Endodermal cell (in vitro differentiated cells): ENCODE measurements around the gene CNIH3. TPM values are rescaled to one million over a fixed set of nuclear protein-coding genes. Genes with fewer than 3 reads are reported as not detected.

Experiments
- DNase-seq: peaks from one replicate; pipeline ENCODE4 v3.0.0-alpha.2; 2017
- H3K27ac ChIP-seq: 2 replicates; pipeline ENCODE4 v1.5.1; 2013; ENCODE audit warnings: mild to moderate bottlenecking, low read depth, low read length, moderate library complexity
- H3K27me3 ChIP-seq: 2 replicates; pipeline ENCODE4 v1.6.1; 2013; ENCODE audit warnings: mild to moderate bottlenecking, low read length, moderate library complexity; ENCODE audit not compliant: insufficient read depth, control insufficient read depth, poor library complexity, severe bottlenecking
- H3K36me3 ChIP-seq: 2 replicates; pipeline ENCODE4 v1.7.0; 2013; ENCODE audit warnings: mild to moderate bottlenecking, low read length, moderate library complexity; ENCODE audit not compliant: control insufficient read depth, insufficient read depth
- H3K4me1 ChIP-seq: one replicate; pipeline ENCODE4 v1.7.0; 2013; ENCODE audit warnings: low read length; ENCODE audit not compliant: control insufficient read depth, insufficient read depth
- H3K4me3 ChIP-seq: 2 replicates; pipeline ENCODE4 v1.5.1; 2013; ENCODE audit warnings: mild to moderate bottlenecking, low read length, moderate library complexity
- H3K9ac ChIP-seq: 2 replicates; pipeline ENCODE4 v1.6.1; 2013; ENCODE audit warnings: mild to moderate bottlenecking, low read length, moderate library complexity; ENCODE audit not compliant: poor library complexity, severe bottlenecking; ENCODE audit errors: extremely low read depth
- H3K9me3 ChIP-seq: 2 replicates; pipeline ENCODE4 v1.6.1; 2013; ENCODE audit warnings: mild to moderate bottlenecking, low read length, moderate library complexity; ENCODE audit not compliant: control insufficient read depth
- H3K27ac Mint-ChIP-seq: 2 replicates; pipeline ENCODE4 v1.8.0; 2020; ENCODE audit warnings: mixed read lengths
- H3K27me3 Mint-ChIP-seq: 2 replicates; pipeline ENCODE4 v1.8.0; 2021; ENCODE audit warnings: mild to moderate bottlenecking, mixed read lengths; ENCODE audit not compliant: insufficient read depth
- H3K36me3 Mint-ChIP-seq: 2 replicates; pipeline ENCODE4 v1.8.0; 2020; ENCODE audit warnings: low read depth, mixed read lengths
- H3K4me1 Mint-ChIP-seq: 2 replicates; pipeline ENCODE4 v1.8.0; 2020; ENCODE audit warnings: mixed read lengths
- H3K4me3 Mint-ChIP-seq: 2 replicates; pipeline ENCODE4 v1.8.0; 2020; ENCODE audit warnings: mild to moderate bottlenecking, moderate library complexity, mixed read lengths
- H3K9me3 Mint-ChIP-seq: 2 replicates; pipeline ENCODE4 v1.8.0; 2020; ENCODE audit warnings: mild to moderate bottlenecking, mixed read lengths
- WGBS, 2 experiments: methylation state at CpG; one replicate each; pipeline versions ENCODE4 v1.1.5 to v1.1.7; 2013; ENCODE audit warnings: missing lambda C conversion rate in 2 of 2, mixed read lengths in 1 of 2; ENCODE audit not compliant: insufficient coverage in 1 of 2, insufficient read length in 1 of 2; 5-methylcytosine and 5-hydroxymethylcytosine counted together
- total RNA-seq, 2 donors: library from RNA; stranded (reverse); fragmentation: NEBNext Ultra II Directional in 1 of 2; extraction: Animal tissue kit (Norgen Biotek cat#: 25700) in 1 of 2; gene quantifications; 2 replicates in 1 of 2; 3 replicates in 1 of 2; pipeline ENCODE4 v1.2.1, GENCODE V29; 2021
- TF ChIP-seq, protein P1 (sequence below): fragments of 200-600 bp; sonication (generic); conservative IDR thresholded peaks from 2 replicates; pipeline ENCODE4 v1.5.0; 2021; ENCODE audit warnings: antibody characterized with exemption, mild to moderate bottlenecking

CNIH3 gene
- total RNA-seq, 2 donors from 2014 or later: 4.5 to 6.6 TPM

- Histone ChIP-seq H3K9ac (no peak overlapping the region), H3K36me3 (no peaks in the 10 kb centered on the region), H3K9me3 (no peaks in the 10 kb centered on the region), H3K27me3 (no peaks in the 10 kb centered on the region), H3K4me1 (no peaks in the 10 kb centered on the region), H3K27ac (no peak overlapping the region), H3K4me3 (no peak overlapping the region)
- Mint-ChIP-seq H3K27me3 (peaks cover 2% of the 10 kb centered on the region), H3K4me1 (peaks cover 9% of the 10 kb centered on the region), H3K36me3 (no peaks in the 10 kb centered on the region), H3K4me3 (no peak overlapping the region), H3K27ac (no peak overlapping the region), H3K9me3 (no peaks in the 10 kb centered on the region)
- 95 to 96% methylated on average over 3 to 4 of the region's 4 CpGs for WGBS, 2 experiments
- TF ChIP-seq, protein P1, sequence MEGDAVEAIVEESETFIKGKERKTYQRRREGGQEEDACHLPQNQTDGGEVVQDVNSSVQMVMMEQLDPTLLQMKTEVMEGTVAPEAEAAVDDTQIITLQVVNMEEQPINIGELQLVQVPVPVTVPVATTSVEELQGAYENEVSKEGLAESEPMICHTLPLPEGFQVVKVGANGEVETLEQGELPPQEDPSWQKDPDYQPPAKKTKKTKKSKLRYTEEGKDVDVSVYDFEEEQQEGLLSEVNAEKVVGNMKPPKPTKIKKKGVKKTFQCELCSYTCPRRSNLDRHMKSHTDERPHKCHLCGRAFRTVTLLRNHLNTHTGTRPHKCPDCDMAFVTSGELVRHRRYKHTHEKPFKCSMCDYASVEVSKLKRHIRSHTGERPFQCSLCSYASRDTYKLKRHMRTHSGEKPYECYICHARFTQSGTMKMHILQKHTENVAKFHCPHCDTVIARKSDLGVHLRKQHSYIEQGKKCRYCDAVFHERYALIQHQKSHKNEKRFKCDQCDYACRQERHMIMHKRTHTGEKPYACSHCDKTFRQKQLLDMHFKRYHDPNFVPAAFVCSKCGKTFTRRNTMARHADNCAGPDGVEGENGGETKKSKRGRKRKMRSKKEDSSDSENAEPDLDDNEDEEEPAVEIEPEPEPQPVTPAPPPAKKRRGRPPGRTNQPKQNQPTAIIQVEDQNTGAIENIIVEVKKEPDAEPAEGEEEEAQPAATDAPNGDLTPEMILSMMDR: no peak
- no peak for DNase-seq
Observed at GRCh38 chr1:224745924-224746323, 129.8 kb downstream of the CNIH3 start.

GRCh38 chr1:224747578-224747977 is 131.5 kb downstream of the CNIH3 start:
- H3K27me3 Mint-ChIP-seq: peaks cover 2% of the 10 kb centered on the region
- H3K27ac ChIP-seq: no peak overlapping the region

DNA sequence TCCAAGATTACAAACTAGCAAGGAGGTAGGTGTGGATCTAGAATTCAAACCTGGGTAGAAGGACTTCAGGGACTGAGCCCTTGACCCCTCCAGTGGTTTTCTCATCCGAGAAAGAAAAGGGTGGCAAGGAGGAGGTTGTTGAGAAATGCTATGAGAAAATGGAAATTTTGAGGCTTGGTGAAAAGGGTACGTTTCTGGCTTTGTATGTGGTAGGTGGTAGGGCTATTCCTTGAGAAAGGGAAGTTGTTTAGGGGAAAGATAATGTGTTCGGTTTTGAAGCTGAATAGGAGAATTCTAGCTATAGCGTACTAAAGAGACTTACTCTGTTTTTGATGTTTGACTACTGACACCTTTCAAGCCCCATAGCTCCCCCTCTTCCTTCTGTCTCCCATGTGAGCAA is 133.8 kb downstream of the CNIH3 start:
- Histone ChIP-seq H3K9ac (no peak overlapping the region), H3K27me3 (no peaks in the 10 kb centered on the region), H3K4me1 (no peaks in the 10 kb centered on the region), H3K4me3 (no peak overlapping the region), H3K9me3 (no peaks in the 10 kb centered on the region), H3K36me3 (no peaks in the 10 kb centered on the region), H3K27ac (no peak overlapping the region)
- DNase-seq: no peak
- TF ChIP-seq, protein P1: no peak
- 92 to 100% methylated on average over 2 to 4 of the region's 4 CpGs for WGBS, 2 experiments
- no peak overlapping the region for H3K27ac Mint-ChIP-seq
- peaks cover 10% of the 10 kb centered on the region for H3K4me1 Mint-ChIP-seq
- no peak overlapping the region for H3K4me3 Mint-ChIP-seq
- H3K9me3 Mint-ChIP-seq: no peaks in the 10 kb centered on the region
- no peaks in the 10 kb centered on the region for H3K36me3 Mint-ChIP-seq
- H3K27me3 Mint-ChIP-seq: peaks cover 2% of the 10 kb centered on the region

More at GRCh38 chr1:224747578-224747977, 131.5 kb downstream of the CNIH3 start:
- no peaks in the 10 kb centered on the region for H3K36me3 ChIP-seq
- H3K27me3 ChIP-seq: no peaks in the 10 kb centered on the region
- Mint-ChIP-seq H3K36me3 (no peaks in the 10 kb centered on the region), H3K27ac (no peak overlapping the region), H3K4me1 (peaks cover 5% of the 10 kb centered on the region), H3K4me3 (no peak overlapping the region), H3K9me3 (no peaks in the 10 kb centered on the region)
- no peak overlapping the region for H3K9ac ChIP-seq
- DNase-seq: no peak
- H3K4me3 ChIP-seq: no peak overlapping the region
- H3K4me1 ChIP-seq: no peaks in the 10 kb centered on the region
- 20 to 96% methylated on average over 1 to 4 of the region's 4 CpGs for WGBS, 2 experiments
- no peaks in the 10 kb centered on the region for H3K9me3 ChIP-seq
- TF ChIP-seq, protein P1: no peak
